RWPE1 (cell line): ENCODE measurements around the gene INPP5A.

Source experiments
- CTCF ChIA-PET: fragments of 350-600 bp; sonication (Branson Sonifier 250); formaldehyde crosslinking; extraction: SDS; loops from one replicate; lab custom pipeline; 2021; lab: Yijun Ruan, JAX
- POLR2A ChIA-PET: fragments of 400-600 bp; formaldehyde crosslinking; extraction: SDS; loops from one replicate; lab custom pipeline; 2020; ENCODE audit warnings: antibody characterized with exemption; ENCODE audit not compliant: low non-redundant PET; lab: Yijun Ruan, JAX
- DNase-seq: peaks from one replicate; pipeline ENCODE4 v3.0.0; 2012; ENCODE audit warnings: low spot score
- H3K27ac ChIP-seq: fragments of 450-650 bp; 2 replicates; pipeline ENCODE4 v1.5.1; 2017
- TF ChIP-seq, protein P1 (sequence below): fragments of 450-650 bp; conservative IDR thresholded peaks from 2 replicates; pipeline ENCODE4 v1.5.1; 2017; ENCODE audit warnings: low read depth, mild to moderate bottlenecking

Gene INPP5A

DNA sequence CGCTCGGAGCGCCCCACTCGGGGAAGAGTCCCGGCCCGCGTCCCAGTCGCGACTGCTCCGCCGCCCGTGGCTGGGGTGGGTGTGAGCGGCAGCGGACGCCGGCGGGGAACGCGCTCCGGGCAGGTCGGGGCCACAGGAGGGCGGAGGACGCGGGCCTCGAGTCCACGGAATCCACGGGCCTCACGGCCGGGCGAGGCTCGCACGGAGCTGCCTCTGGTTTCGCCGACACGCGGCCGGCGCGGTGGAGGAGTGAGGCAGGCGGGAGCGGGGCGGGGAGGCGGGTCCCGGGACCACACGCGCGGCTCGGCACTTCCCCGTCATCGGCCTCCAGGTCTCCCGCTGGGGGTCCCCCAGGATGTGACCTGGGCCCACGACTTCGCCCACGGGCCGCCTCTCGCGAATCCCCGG is 248.9 kb downstream of the INPP5A start:
- TF ChIP-seq, protein P1, sequence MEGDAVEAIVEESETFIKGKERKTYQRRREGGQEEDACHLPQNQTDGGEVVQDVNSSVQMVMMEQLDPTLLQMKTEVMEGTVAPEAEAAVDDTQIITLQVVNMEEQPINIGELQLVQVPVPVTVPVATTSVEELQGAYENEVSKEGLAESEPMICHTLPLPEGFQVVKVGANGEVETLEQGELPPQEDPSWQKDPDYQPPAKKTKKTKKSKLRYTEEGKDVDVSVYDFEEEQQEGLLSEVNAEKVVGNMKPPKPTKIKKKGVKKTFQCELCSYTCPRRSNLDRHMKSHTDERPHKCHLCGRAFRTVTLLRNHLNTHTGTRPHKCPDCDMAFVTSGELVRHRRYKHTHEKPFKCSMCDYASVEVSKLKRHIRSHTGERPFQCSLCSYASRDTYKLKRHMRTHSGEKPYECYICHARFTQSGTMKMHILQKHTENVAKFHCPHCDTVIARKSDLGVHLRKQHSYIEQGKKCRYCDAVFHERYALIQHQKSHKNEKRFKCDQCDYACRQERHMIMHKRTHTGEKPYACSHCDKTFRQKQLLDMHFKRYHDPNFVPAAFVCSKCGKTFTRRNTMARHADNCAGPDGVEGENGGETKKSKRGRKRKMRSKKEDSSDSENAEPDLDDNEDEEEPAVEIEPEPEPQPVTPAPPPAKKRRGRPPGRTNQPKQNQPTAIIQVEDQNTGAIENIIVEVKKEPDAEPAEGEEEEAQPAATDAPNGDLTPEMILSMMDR, result no peak
- ChIA-PET POLR2A (no interaction called here), CTCF (no interaction called here)
- no peak overlapping the region for H3K27ac ChIP-seq
- DNase-seq, result no peak

DNA sequence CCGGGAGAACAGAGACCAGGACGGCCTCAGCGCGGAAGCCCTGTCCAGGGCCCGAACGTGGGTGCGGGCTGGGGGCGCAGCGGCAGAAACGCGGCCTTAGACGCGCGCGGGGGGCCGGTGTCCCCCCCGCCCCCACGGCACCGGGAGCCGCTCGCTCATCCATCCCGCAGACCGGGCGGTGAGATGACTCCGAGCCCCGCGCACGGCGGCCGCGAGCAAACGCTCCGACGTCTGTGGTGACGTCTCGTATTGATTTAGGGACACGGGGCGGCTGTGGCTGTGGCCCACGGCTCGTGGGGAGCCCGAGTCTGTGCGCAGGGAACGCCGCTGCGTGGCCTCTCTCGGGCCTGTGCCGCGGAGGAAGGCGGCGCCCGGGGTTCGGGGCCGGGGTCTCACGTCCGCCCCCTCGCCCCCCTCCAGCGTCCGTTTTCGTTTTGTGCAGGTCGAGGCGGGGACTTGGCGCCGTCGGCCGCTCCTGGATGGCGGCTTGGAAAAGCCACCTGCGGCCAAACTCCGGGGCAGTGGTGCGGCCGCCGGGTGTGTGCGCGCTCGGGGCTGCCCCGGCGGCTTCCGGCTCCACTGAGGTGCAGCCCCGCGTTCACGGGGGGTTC is 249.4 kb downstream of the INPP5A start:
- no peak overlapping the region for H3K27ac ChIP-seq
- TF ChIP-seq, protein P1, result no peak
- POLR2A ChIA-PET, result no interaction called here
- CTCF ChIA-PET, result interaction anchor here (1.4 kb wide), 1 partner anchor 131 kb away, joined by 9 read pairs; no protein-coding TSS in a partner anchor
- DNase-seq, result no peak

- ChIA-PET POLR2A (no interaction called here), CTCF (interaction anchor here (0.8 to 1.4 kb wide), 2 partner anchors 132 to 134 kb away, joined by 3 to 9 read pairs; no protein-coding TSS in a partner anchor)
- DNase-seq, result no peak
- H3K27ac ChIP-seq, result no peak overlapping the region
- TF ChIP-seq, protein P1, result no peak
These were observed 250.1 kb downstream of the INPP5A start for GRCh38 chr10:132787495-132788179.

DNA sequence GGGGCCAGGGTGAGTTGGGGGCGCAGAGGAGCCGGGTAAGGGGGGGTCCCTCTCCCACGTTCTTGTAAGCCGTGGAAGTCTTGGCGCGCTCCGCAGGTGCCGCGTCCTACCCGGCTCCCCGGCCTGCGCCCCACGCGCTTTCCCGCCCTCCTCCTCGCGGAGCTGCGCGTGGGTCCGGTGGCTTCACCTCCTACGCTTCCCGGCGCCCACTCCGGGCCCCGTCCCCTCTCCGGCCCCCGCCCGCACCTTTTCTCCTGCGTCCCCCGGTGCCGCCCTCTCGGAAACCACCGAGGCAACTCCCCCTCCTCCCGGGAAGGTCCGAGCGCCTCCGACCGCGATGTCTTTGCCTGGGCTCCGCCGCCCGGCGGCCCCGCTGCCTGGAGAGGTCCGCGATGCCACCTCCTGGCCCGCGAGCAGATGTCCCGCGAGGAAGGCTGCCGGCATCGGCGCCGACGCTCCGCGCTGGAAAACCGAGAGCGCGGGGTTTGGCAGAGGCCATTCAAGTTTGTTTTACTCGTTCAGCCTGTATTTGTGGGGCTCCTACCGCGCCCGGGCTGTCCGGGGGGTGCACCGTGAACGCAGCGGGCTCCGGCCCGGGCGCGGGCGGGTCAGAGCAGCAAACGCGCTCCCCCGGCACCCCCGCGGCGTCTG is 250.7 kb downstream of the INPP5A start:
- ChIA-PET POLR2A (no interaction called here), CTCF (interaction anchor here (0.5 to 1.4 kb wide), 3 partner anchors 83 to 134 kb away, joined by 3 to 9 read pairs (median 4); no protein-coding TSS in a partner anchor)
- TF ChIP-seq, protein P1, result no peak
- peak; percentile 42 for DNase-seq
- no peak overlapping the region for H3K27ac ChIP-seq

- ChIA-PET POLR2A (no interaction called here), CTCF (interaction anchor here (0.5 to 1.4 kb wide), 3 partner anchors 84 to 135 kb away, joined by 3 to 9 read pairs (median 4); no protein-coding TSS in a partner anchor)
- H3K27ac ChIP-seq, result no peak overlapping the region
- DNase-seq, result no peak
- TF ChIP-seq, protein P1, result no peak
These were observed 251.2 kb downstream of the INPP5A start for GRCh38 chr10:132788831-132789219.

DNA sequence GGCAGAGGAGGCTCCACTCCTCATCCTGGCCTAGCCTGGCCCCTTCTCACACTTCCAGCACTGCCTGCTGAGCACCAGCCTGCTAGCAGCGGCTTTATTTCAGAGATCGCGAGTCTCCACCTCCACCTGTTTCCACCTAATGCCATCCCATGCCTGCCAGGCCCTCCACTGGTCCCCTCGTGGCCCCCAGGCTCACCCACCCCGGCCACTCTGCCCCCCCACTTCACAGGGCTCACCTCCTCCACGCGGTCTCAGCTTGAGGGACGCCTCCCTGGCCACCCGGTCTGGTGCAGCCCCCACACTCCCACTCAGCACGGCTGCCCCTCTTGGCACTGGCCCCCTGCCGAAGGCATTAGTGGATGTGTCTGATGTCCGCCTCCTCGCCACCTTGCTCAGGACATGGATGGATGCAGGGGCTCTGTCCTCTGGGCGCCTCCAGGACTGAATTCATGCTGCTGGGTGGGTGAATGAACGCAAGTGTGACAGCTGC is 252.1 kb downstream of the INPP5A start:
- ChIA-PET CTCF (interaction anchor here (1.2 kb wide), 1 partner anchor 135 kb away, joined by 4 read pairs; no protein-coding TSS in a partner anchor), POLR2A (no interaction called here)
- no peak overlapping the region for H3K27ac ChIP-seq
- DNase-seq, result no peak
- TF ChIP-seq, protein P1, result no peak
